NAMALWA (cell line): ENCODE measurements around the gene INSYN2A.

Experiments
- DNase-seq: peaks from one replicate; pipeline ENCODE4 v3.0.0-alpha.2; 2015; ENCODE audit warnings: low spot score

The INSYN2A gene

DNA sequence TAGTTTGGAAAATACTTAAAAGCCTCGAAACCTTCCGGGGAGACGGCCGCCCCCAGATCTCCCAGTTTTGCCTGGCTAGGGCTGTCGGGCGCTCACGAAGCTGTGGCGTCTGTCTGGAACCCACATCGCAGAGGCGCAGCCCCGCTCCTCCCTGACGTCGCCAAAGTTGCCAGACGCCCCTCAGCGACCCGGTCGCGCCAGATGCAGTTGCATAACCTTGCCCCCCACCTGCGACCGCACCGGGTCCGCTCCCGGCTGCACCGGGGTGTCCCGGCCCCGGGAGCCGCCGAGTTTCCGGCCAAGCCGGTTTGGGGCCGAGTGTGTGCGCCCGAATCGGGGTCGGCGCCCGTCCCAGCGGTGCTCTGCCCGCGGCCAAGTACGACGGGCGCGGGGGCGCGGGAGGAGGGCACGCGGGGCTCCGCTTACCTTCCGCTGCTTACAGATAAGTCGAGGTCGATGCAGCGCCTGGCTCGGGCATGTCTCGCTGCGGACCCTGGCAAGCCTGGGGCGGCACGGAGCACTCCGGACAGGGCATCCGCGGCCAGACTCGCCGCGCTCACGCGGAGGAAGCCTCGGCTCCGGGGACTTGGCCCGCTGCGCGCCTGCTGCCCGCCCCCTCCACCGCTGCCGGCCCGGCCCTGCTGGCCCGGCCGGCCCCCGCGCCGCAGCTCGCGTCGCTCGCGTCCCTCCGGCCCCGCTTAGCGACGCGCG, 665 bp downstream of the INSYN2A start:
- DNase-seq = no peak

DNA sequence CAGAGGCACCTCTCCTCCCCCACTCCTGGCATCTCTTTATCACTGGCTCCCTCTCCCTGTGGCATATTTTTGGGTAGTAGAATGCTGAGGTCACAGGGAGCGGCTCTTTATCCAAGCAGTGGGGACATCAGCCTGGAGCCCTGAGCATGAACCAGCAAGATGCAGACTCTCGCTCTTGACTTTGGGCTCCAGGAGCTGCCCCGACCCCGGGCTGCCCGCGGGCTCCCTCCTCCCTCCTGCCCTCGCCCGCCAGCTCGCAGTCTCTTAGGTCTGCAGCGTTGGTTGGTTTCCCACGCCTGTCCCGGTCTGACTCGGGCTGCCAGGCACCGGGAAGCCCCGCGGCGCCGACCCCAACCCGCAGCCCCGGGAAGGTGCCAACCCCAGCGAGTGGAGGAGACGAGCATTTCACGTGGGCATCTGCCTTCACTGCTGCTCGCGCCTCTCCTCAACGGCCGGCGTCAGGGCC, 1.3 kb downstream of the INSYN2A start:
- DNase-seq = no peak

DNA sequence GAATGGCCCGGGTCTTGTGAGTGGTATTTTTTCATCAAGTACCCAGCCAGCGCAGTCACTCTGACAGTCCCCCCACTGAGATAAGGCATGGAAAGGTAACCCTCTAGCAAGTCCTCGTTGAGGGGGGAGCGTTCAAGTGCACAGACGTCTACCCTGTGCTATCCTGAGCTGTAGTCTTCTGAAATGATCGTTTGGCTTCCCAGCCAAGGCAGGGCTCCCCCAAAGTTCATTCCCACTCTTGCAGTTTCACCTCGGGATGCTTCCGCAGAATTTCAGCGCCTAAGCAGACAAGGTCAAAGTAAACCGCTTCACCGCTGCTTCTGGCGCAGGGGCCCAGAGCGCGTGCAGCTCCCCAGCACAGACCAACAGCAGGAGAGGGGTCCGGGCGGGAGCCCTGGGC, 1.8 kb downstream of the INSYN2A start:
- DNase-seq = no peak

DNA sequence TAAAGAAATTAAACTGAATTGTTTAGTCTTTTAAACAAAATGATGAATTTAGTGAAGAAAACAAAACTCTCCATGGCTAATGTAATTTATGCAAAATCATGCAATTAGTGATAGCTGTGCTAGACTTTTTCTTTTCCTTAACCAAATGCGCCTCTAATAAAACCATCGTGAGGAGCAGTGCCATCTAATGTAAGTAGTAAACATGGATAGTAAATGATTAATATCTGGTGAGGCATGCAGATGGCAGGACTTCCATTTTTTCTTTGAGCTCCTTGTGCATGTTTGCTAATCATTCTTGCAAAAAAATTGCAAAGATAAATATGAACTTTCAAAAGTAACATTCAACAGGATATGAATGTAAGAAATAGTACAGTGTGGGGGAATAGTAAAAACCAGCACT, 2.3 kb downstream of the INSYN2A start:
- no peak for DNase-seq

DNA sequence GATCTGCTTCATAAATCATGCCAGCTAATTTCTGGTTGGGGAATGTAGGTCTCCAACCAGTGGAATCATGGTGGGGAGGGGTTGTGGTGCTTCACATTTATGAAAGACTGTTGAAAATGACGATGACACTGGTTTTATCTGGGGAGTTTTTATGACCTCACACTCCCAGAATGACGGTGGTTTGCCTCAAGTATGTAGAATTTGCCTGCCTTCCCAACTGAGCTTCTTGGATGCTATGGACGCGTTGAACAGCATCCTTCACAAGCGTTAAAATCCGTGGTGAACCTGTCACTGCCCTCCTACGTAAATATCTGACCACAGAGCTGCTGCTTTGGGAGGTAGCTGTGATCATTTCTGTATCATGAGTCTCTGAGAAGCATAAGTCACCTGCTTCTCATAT, 3.3 kb downstream of the INSYN2A start:
- DNase-seq = no peak

DNA sequence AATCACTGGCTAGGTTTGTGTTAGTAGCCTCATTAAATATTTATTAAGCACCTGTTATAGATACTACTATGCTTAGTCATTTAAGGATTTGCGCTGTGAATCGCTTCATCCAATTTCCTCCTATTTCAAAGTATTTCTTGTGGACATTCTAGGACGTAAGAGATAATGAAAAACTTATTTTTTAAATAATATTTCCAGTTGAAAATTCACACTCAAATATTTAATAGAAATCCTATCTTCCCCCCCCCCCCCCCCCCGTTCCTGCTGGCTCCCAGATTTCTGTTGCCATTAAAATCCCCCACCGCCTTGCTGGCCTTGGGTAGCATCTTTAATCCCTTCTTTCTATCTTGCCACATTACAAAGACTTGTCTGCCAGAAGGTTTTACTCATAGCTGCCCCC, 6.0 kb downstream of the INSYN2A start:
- DNase-seq = no peak

DNA sequence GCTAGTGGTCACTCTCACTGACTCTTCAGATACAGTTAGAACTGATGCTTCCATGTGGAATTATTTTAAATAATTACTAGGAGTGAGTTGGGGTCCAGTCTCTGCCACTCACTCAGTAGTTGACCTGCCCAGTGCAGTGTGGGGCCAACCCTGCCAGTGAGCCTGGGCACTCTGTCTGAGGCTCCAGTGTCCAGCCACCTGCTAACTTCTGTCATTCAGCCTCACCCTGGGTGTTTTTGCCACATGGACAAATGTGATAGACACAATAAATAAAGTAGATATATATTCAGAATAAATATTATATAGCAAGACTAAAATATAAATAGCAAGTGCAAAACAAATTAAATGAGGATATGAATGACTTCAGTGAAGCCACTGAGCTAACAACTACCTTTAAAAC, 7.2 kb downstream of the INSYN2A start:
- DNase-seq = no peak

DNA sequence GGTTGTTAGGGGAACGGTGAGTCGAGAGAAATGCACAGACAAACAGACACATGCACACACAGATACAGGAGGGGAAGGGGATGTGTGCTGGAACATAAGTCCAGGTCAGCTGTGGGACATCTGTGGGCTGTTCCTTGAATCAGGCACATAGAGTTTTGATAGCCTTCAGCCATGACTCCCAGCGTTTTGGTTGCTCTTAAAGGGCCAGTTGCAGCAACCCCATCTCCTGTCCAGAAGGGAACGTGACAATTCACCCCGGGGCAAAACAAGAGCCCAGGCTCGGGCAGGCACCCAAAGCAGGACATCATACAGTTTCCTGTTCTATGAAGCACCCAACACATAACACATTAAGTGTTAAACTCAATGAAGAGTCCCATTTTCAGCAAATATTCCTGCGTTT, 9.6 kb downstream of the INSYN2A start:
- no peak for DNase-seq

DNA sequence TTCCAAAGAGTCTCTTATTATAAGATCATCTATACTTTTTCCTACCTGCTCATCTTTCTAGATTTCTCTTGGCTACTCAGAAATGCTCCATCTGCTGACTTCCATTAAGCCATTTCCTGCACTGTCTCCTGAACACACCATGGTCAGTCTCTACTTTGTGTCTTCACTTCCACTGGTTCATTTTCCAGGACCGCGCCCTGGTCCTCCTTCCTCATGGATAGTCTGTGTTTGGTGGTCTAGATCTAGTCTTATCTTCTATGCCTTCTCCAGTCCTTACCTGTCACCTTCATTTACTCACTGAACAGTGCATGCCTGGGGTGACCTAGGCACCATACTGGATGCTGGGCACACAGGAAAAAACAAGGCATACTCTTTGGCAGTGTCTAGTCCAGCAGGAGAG, 11.8 kb downstream of the INSYN2A start:
- DNase-seq = no peak

DNA sequence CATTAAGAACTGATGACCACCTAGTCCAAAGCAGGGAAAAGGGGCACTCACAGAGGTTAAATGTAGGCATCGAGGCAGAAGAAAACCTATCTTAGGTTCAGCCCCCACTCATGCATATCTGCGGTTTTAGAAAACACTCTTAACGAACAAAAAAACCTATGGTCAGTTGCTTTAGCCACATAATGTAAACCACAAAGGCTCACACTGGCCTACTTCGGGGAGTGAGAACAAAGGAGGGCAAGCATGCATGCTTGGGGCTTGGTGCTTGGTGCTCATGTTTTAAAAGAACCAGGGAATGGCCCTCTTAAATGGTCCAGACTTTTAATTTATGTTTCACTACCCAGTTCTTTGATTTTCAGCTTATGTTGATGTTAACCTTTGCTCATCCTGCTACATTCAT, 14.2 kb downstream of the INSYN2A start:
- DNase-seq = no peak

DNA sequence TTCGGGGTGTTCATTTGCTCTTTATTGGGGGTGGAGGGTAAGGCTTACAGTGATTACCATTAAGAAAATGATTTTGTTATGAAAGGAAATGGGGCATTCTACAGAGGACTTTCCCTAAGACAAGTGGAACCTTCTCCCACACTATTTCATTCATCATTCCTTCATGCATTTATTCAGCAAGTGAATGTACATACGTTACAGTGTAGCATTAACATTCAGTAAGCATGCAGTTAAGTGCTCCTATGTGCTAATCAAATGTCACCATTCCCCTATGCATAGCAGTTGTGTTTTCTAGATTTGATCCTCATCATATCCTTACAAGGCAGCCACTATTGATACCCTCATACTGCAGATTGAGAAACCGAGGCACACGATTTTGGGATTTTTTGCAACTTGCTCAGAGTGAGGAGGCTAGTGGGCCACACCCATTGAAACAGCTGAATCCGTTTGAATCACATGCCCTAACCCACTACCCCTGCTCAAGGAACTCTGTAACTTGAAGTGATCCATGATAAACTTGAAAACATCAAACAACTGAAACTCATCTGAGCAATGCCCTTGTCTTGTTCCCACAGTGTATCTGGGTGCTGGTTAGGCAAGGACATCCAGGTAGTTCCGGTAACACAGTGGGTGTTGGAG, 16.7 kb downstream of the INSYN2A start:
- DNase-seq = no peak

DNA sequence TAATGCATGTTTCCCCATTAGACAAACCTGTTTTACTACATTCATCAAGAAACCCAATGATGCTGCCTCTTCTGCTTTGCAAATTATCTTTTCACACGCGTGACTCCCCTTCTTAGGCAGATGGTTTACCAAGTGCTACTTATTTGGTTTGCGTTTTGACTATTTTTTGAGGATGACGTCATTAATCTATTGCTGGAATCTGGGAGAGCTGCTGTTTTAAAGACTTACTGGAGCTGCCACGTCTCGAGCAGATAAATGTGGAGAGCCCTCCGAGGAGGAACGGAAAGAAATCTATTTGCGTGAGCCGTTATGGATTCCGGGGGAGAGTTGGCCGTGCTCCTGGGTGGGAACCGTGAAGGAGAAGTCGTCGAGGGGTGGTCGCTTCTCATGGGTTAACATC, 19.7 kb downstream of the INSYN2A start:
- no peak for DNase-seq

DNA sequence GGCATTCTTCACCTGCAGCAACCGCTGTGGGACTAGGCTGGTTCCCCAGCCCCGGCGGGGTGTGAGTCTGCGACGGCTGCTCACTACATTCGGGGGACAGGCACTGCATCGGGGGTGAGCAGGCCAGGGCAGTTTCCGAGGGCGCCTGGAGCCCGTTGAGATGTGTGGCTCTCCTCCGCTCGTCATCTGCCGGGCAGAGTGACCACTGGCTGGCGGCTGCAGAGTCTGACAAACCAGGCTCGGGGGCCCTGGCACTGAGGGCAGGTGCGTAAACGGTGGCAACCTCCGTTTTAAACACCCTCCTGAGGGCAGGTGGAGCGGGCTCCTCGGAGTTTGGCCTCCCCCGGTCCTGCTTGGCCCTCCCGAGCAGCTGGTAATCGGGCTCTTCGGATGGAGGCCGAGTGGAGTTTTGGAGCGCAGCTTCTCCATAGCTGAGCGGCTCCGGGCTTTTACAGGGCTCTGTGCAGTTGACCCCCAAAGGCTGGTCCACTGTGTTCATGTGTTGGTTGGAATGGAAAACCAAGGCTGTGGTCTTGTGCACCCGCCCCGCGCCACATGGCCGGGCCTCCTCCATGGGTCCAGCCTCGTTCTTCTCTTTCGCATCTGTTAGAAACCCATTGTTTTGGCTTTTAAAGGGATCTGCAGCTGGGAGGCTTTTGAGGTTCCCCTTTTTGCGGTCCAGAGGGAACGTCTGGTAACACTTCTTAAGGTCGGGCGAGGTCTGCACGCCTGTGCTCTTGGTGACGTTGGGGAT, 20.9 kb downstream of the INSYN2A start:
- DNase-seq = no peak

DNA sequence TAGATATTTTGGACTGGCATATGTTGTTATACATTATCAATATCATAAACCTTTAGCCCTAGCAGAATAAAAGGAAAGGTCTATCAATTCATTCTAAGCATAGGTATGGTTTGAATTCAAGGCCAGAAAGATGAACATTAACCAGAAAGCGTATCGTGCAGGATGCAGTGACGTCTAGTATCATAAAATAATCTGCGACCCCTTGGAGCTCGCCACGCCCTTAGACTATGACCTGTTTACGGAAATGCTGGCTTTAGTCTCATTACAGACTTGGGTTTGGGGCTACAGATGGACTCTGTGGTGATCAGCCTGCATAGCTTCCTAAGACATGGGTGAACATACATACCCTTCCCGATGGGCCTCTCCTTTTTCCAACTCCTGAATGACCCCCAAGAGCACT, 21.5 kb downstream of the INSYN2A start:
- DNase-seq = no peak

DNA sequence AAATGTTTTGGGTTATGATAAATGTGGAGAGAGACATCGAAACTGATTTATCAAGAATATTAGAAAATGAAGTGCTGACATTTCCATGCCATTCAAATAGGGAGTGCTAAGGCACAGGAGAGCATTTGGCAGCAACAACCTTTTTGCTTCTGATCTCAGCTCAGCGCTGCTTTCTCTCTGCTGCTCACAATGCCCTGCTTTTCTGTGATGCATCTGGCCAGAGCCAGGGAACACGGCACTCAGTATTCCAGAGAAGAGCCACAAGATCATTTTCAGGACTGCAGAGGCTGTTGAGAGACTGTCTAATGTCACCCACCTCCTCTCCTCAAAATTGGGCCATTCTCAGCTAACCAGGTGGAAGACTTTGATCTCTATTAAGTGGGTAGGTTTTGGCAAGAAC, 28.1 kb downstream of the INSYN2A start:
- DNase-seq = no peak

DNA sequence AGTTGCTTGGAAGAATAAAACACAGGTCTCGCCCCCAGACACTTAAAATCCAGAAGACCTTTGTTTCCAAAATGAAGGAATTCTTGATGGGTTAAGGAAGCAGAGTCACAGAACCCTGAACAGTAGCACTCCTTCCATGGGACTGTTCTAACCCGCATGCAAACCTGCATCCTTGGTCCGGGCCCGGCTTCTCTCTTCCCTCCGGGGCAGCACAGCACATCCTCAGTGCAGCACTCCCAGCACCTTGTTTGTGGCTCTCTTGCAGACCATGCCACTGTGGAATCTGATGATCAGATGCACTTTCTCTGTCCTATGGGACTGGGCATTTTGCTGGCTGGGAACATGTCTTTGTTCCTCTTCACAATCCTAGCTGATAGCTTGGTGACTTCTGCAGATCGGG, 33.5 kb downstream of the INSYN2A start:
- no peak for DNase-seq

DNA sequence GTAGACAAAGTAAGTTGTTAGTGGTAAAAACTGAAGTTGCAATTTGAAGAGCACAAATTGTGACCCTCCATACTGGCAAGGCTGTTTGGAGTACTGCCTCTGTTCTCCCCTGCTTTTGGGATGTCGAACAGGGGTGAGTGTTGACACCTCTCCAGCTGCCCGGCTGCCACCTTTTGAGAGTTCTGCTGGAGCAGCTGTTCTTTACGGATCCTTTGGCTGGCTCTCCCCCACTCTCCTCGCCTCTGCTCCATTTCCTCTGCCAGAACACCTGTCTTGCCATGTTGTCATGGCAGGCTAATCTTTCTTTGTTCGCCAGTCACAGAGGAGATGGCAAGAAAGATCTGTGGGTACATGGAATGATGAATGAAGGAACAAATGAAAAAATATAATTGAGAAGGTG, 34.9 kb downstream of the INSYN2A start:
- DNase-seq = no peak

DNA sequence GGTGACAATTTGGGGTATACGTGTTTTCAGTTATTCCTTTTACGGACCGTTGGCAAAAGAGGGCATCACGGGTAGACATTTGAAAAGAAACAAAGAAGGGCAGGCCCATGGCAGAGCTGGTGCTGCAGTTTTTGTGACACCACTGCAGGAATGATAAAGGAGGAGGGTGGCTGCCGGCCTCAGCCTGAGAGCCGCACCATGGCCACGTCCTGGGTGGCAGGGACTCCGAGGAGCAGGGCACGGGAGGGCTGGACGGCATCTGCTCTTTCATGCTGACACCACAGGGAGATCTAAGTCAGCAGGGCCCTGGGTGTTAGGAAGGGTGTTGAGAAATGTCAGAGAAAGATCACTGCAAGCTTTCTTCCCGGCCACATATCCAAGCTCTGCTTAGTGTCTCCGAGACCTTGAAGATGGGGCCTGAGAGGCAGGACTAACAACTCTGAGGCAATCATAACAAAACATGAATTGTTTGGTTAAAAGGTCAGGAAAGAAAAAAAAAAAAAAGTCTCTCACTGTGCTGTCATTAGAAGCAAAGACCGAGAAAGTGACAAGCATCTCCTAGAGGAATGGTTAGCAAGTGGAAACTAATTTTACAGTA, 36.6 kb downstream of the INSYN2A start:
- no peak for DNase-seq

DNA sequence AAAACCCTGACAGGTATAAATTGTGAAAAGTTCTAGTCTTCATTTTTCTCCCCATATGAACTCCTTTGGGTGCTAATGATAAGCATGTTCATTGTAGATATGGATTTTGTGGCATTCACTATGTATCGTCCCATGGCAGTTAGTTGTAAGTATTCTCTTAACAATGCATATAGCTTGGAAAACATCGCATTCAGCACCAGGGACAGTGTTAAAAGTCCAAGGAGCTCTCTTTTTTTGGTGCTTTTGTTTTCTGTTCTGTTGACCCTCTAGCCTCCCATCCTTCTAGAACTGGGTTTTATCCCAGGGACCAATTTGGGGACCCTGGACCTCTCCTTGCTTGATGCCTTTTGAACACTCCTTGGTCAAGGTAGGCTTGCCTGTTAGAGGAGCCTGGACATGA, 37.7 kb downstream of the INSYN2A start:
- DNase-seq = no peak

DNA sequence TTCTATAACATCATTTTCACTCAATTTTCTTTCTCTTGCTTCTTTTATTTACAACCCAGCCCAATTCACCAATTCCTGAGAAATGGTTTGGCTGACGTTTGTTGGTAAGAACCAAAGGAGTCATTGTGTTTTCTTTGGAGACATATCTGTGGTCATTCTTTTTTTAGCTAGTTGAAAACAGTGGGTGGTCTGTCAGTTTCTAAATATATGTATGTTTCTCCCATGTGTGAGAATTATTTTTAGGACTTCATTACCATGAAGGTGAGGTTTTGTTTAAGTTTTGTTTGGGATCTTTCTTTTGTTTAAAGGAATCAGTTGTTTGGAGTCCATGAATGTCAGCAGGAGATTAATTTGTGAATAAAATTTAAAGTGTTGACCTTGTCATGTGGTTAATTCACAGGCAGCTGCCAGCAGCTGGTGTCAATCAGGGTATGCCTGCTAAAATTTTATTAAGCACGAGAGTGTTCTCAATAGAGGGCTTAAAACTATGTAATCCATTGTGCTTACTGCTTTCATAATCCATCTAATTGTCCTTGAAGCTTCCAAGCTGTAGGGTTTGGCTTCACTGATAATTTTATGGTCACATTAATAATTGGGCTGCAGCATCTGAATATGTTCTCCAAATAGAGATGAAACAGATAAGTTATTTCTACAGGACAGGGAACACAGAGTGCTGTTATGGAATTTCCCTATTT, 38.7 kb downstream of the INSYN2A start:
- DNase-seq = no peak

DNA sequence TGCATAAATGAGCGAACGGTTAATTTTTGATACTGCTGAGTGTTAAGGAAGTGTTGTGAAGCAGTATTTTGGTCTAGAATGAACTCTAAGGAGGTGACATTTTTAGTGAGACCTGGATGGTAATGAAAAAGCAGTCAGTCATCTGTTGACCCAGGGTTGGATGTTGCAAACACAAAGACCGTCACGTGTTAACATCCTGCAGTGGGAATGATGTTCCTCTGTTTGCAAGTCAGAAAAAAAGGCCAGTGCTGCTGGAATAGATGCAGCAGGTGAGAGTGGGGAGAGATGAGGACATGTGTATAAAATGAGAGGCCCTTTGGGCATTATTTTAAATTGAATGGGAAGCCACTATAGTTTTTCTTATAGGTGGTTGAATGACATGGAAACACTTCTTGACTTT, 39.3 kb downstream of the INSYN2A start:
- no peak for DNase-seq
